SK-N-SH (cell line): Measurements from ENCODE around the gene FDXR. TPM values are rescaled to one million over a fixed set of nuclear protein-coding genes. Genes with fewer than 3 reads are reported as not detected.

ENCODE experiments used
- CTCF ChIA-PET: fragments of 300-600, 350-600 bp; formaldehyde crosslinking; extraction: SDS; loops from one replicate; lab custom pipeline; 2021; lab: Yijun Ruan, JAX
- POLR2A ChIA-PET: fragments of 350-600 bp; sonication (Branson Sonifier 250); formaldehyde crosslinking; extraction: SDS; loops from one replicate; lab custom pipeline; 2020; ENCODE audit warnings: antibody characterized with exemption, inconsistent platforms; lab: Yijun Ruan, JAX
- DNase-seq: peaks from one replicate; pipeline ENCODE4 v3.0.0; 2012
- H2AFZ ChIP-seq: fragments of 200-600 bp; sonication (generic); 2 replicates; pipeline ENCODE4 v1.8.1; 2016; ENCODE audit warnings: antibody characterized with exemption, mild to moderate bottlenecking, low read depth
- H3F3A ChIP-seq: fragments of 200-600 bp; sonication (generic); replicated peaks from 2 replicates; pipeline ENCODE3; 2016; ENCODE audit warnings: antibody characterized with exemption, mild to moderate bottlenecking; ENCODE audit not compliant: insufficient read depth
- H3K27ac ChIP-seq, 2 experiments: fragments of 200-500 bp in 1 of 2; fragments of 200-600 bp in 1 of 2; sonication (Bioruptor generic) in 1 of 2; sonication (generic), shearing (Covaris generic) in 1 of 2; 2 replicates each; pipeline versions ENCODE4 v1.5.1 to v1.6.1; 2014 to 2016; ENCODE audit warnings: low read depth in 2 of 2, inconsistent platforms in 1 of 2, low read length in 1 of 2, mild to moderate bottlenecking in 1 of 2, mixed read lengths in 1 of 2
- H3K27me3 ChIP-seq: fragments of 200-600 bp; sonication (generic), shearing (Covaris generic); 2 replicates; pipeline ENCODE4 v1.6.1; 2016; ENCODE audit warnings: mixed run types; ENCODE audit not compliant: insufficient read depth
- H3K36me3 ChIP-seq, 2 experiments: fragments of 200-500 bp in 1 of 2; fragments of 200-600 bp in 1 of 2; sonication (Bioruptor generic) in 1 of 2; sonication (generic) in 1 of 2; replicated peaks in 1 of 2; 2 replicates each; pipeline versions ENCODE3 to v1.5.1; 2014 to 2016; ENCODE audit warnings: low read length in 1 of 2, mild to moderate bottlenecking in 1 of 2; ENCODE audit not compliant: insufficient read depth in 2 of 2, control insufficient read depth in 1 of 2
- H3K4me1 ChIP-seq, 2 experiments: fragments of 200-500 bp in 1 of 2; fragments of 200-600 bp in 1 of 2; sonication (Bioruptor generic) in 1 of 2; sonication (generic), shearing (Covaris generic) in 1 of 2; 2 replicates each; pipeline versions ENCODE4 v1.5.1 to v1.6.1; 2014 to 2016; ENCODE audit warnings: low read depth in 1 of 2, low read length in 1 of 2, mixed run types in 1 of 2; ENCODE audit not compliant: insufficient read depth in 2 of 2, control insufficient read depth in 1 of 2
- H3K4me2 ChIP-seq: fragments of 200-600 bp; sonication (generic), shearing (Covaris generic); 2 replicates; pipeline ENCODE4 v1.6.1; 2017; ENCODE audit warnings: mixed run types
- H3K4me3 ChIP-seq, 2 experiments: fragments of 200-500 bp in 1 of 2; fragments of 200-600 bp in 1 of 2; sonication (Bioruptor generic) in 1 of 2; sonication (generic), shearing (Covaris generic) in 1 of 2; 2 replicates each; pipeline versions ENCODE4 v1.5.1 to v1.8.1; 2014 to 2016; ENCODE audit warnings: low read depth in 2 of 2, inconsistent platforms in 1 of 2, low read length in 1 of 2, mild to moderate bottlenecking in 1 of 2, mixed read lengths in 1 of 2, moderate library complexity in 1 of 2
- H3K79me2 ChIP-seq: fragments of 200-600 bp; sonication (generic); 2 replicates; pipeline ENCODE4 v1.8.1; 2017; ENCODE audit warnings: mild to moderate bottlenecking; ENCODE audit not compliant: insufficient read depth
- H3K9ac ChIP-seq: fragments of 200-600 bp; sonication (generic); 2 replicates; pipeline ENCODE4 v1.6.1; 2017; ENCODE audit warnings: mixed run types
- H3K9me2 ChIP-seq: fragments of 200-600 bp; sonication (generic); 2 replicates; pipeline ENCODE4 v1.6.1; 2017; ENCODE audit warnings: mixed run types
- H3K9me3 ChIP-seq: fragments of 200-600 bp; sonication (generic); 2 replicates; pipeline ENCODE4 v1.6.1; 2017; ENCODE audit warnings: mixed run types, mild to moderate bottlenecking, moderate library complexity
- H4K20me1 ChIP-seq: fragments of 200-600 bp; sonication (generic); 2 replicates; pipeline ENCODE4 v1.6.1; 2017; ENCODE audit warnings: mild to moderate bottlenecking, mixed run types; ENCODE audit not compliant: insufficient read depth
- CHD2 ChIP-seq: fragments of 150-350 bp; IDR thresholded peaks from 2 replicates; pipeline ENCODE4 v1.6.1; 2018; ENCODE audit warnings: low read length; ENCODE audit not compliant: partially characterized antibody
- EP300 ChIP-seq, 2 experiments: IDR thresholded peaks; 2 replicates each; pipeline versions ENCODE4 v1.4.0 to v1.6.1; 2012; ENCODE audit warnings: borderline replicate concordance in 1 of 2, low read depth in 1 of 2, low read length in 1 of 2
- FOSL2 ChIP-seq: IDR thresholded peaks from 2 replicates; pipeline ENCODE4 v1.4.0; 2012; ENCODE audit warnings: low read depth, mild to moderate bottlenecking, moderate library complexity, borderline replicate concordance
- FOXM1 ChIP-seq: IDR thresholded peaks from 2 replicates; pipeline ENCODE4 v1.4.0; 2012; ENCODE audit warnings: low read depth, mild to moderate bottlenecking
- NRF1 ChIP-seq: IDR thresholded peaks from 2 replicates; pipeline ENCODE4 v1.6.1; 2012; ENCODE audit warnings: low read depth, mild to moderate bottlenecking, low read length
- POLR2AphosphoS5 ChIP-seq: IDR thresholded peaks from 2 replicates; pipeline ENCODE4 v1.6.1; 2012; ENCODE audit warnings: low read depth, low read length
- TAF1 ChIP-seq: IDR thresholded peaks from 2 replicates; pipeline ENCODE4 v1.6.1; 2012; ENCODE audit warnings: low read depth, mild to moderate bottlenecking, low read length, moderate library complexity, borderline replicate concordance
- TCF12 ChIP-seq: IDR thresholded peaks from 2 replicates; pipeline ENCODE4 v1.4.0; 2012
- WGBS: methylation state at CpG from one replicate; pipeline ENCODE4 v1.1.6; 2017; ENCODE audit warnings: low lambda C conversion rate; 5-methylcytosine and 5-hydroxymethylcytosine counted together
- polyA plus RNA-seq, 3 experiments: library from polyadenylated mRNA; depleted of rRNA; stranded (reverse); fragments of >200 nt; gene quantifications; 2 replicates each; pipeline ENCODE4 v1.2.3, GENCODE V29; 2012
- TF ChIP-seq, protein P1 (sequence below): IDR thresholded peaks from 2 replicates; pipeline ENCODE4 v1.4.0; 2012; ENCODE audit warnings: low read depth
- TF ChIP-seq, protein P2 (sequence below): fragments of 150-350 bp; IDR thresholded peaks from 2 replicates; pipeline ENCODE4 v1.6.1; 2017; ENCODE audit warnings: antibody characterized with exemption, low read length, low read depth, borderline replicate concordance
- TF ChIP-seq, protein P3 (sequence below): IDR thresholded peaks from 2 replicates; pipeline ENCODE4; 2012

Gene FDXR
- polyA plus RNA-seq, 1 of the 3 experiments (the other 2 are of a cell fraction): 86.7 TPM

DNA sequence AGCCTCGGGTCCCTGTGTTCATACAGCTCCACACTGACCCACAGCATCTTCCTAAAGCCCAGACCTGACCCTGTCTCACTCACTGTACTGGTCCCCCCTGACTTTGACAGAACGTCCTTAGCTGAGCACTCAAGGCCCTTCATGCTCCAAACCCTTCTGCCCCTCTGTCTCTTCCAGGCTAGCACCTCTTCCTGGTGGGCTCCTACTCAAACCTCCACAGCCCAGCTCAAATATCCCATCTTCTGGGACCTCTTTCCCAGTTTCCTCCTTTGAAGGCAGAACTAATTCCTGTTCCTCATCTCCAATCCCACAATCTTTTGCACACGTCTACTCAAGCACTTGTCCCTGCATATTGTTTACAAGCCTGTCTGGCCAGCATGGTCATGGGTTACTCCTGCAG is 21.9 kb downstream of the FDXR start:
- TF ChIP-seq FOSL2 (no peak), TCF12 (no peak), FOXM1 (no peak), EP300 (IDR thresholded peaks at IDR 0.05; ENCODE audit: borderline replicate concordance in 1 of 2, low read depth in 1 of 2, low read length in 1 of 2) (no peak)
- Histone ChIP-seq H3K4me2 (no peak overlapping the region), H4K20me1 (no peaks in the 10 kb centered on the region), H3K27ac (no peak overlapping the region), H3F3A (no peaks in the 10 kb centered on the region), H3K4me1 (no peaks in the 10 kb centered on the region; a peak in 1 of 4 replicates), H2AFZ (no peak overlapping the region), H3K4me3 (no peak overlapping the region), H3K27me3 (peaks cover 35% of the 10 kb centered on the region), H3K36me3 (no peaks in the 10 kb centered on the region), H3K9me3 (no peaks in the 10 kb centered on the region), H3K79me2 (no peaks in the 10 kb centered on the region), H3K9ac (no peak overlapping the region), H3K9me2 (no peaks in the 10 kb centered on the region)
- POLR2A ChIA-PET: no interaction called here
- CTCF ChIA-PET: interaction anchor here (47.7 to 98.1 kb wide), 2 partner anchors 9 to 33 kb away, joined by 3869 read pairs; partner anchors contain the start of genes FDXR, GRIN2C and NAT9
- 30% methylated on average over 3 of the region's 3 CpGs for WGBS
- DNase-seq: no peak

DNA sequence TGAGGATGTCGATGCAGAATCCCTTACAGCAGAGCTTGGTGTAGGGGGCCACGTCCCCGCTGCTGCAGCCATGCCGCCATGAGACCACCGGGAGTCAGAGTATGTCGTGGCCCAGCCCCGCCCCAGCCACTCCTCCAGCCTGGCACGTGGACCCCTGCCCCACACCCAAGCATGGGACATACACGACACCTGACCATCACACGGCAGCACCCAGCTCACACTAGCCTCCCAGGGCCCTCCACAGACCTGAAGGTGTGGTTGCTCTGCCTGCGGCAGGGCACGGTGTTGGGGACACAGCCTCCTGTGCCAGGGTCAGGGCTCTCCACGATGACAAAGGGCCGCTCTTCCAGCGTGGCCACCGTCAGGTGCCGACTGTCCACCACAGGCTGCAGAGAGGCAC is 22.5 kb downstream of the FDXR start:
- Histone ChIP-seq H3F3A (no peaks in the 10 kb centered on the region), H3K79me2 (no peaks in the 10 kb centered on the region), H2AFZ (no peak overlapping the region), H3K9me3 (no peaks in the 10 kb centered on the region), H4K20me1 (no peaks in the 10 kb centered on the region), H3K27ac (no peak overlapping the region), H3K4me1 (no peaks in the 10 kb centered on the region; a peak in 1 of 4 replicates), H3K9me2 (no peaks in the 10 kb centered on the region), H3K9ac (no peak overlapping the region), H3K27me3 (peaks cover 31% of the 10 kb centered on the region), H3K4me2 (no peak overlapping the region), H3K4me3 (no peak overlapping the region), H3K36me3 (no peaks in the 10 kb centered on the region)
- CTCF ChIA-PET: interaction anchor here (47.7 to 98.1 kb wide), 2 partner anchors 9 to 32 kb away, joined by 3869 read pairs; partner anchors contain the start of genes FDXR, GRIN2C and NAT9
- POLR2A ChIA-PET: no interaction called here
- no peak for DNase-seq
- 42% methylated on average over 7 of the region's 17 CpGs for WGBS
- TF ChIP-seq, protein P1, sequence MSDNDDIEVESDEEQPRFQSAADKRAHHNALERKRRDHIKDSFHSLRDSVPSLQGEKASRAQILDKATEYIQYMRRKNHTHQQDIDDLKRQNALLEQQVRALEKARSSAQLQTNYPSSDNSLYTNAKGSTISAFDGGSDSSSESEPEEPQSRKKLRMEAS: no peak
- TF ChIP-seq CHD2 (no peak), TAF1 (no peak), NRF1 (no peak), POLR2AphosphoS5 (no peak)
- TF ChIP-seq, protein P2, sequence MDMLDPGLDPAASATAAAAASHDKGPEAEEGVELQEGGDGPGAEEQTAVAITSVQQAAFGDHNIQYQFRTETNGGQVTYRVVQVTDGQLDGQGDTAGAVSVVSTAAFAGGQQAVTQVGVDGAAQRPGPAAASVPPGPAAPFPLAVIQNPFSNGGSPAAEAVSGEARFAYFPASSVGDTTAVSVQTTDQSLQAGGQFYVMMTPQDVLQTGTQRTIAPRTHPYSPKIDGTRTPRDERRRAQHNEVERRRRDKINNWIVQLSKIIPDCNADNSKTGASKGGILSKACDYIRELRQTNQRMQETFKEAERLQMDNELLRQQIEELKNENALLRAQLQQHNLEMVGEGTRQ: no peak
- TF ChIP-seq, protein P3, sequence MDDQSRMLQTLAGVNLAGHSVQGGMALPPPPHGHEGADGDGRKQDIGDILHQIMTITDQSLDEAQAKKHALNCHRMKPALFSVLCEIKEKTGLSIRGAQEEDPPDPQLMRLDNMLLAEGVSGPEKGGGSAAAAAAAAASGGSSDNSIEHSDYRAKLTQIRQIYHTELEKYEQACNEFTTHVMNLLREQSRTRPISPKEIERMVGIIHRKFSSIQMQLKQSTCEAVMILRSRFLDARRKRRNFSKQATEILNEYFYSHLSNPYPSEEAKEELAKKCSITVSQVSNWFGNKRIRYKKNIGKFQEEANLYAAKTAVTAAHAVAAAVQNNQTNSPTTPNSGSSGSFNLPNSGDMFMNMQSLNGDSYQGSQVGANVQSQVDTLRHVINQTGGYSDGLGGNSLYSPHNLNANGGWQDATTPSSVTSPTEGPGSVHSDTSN: no peak
